HepG2 (cell line): ENCODE measurements around the gene SLC16A3. TPM values are rescaled to one million over a fixed set of nuclear protein-coding genes. Genes with fewer than 3 reads are reported as not detected.

Experiments
- ATAC-seq: fragments of 200-7000 bp; cut with Tn5 transposase; 3 replicates; pipeline ENCODE4 v1.9.1; 2020; ENCODE audit warnings: mild to moderate bottlenecking, moderate library complexity
- BruUV-seq: library from RNA; stranded (reverse); fragments of 400-500 nt; replicated peaks from 2 replicates; lab custom pipeline; 2021; lab: Mats Ljungman, UMichigan
- CTCF ChIA-PET: fragments of 300-600 bp; formaldehyde crosslinking; extraction: SDS; loops from one replicate; lab custom pipeline; 2021; ENCODE audit warnings: low total read pairs, inconsistent platforms, low intra/inter-chr PET ratio; lab: Yijun Ruan, JAX
- POLR2A ChIA-PET: fragments of 350-600 bp; sonication (Branson Sonifier 250); formaldehyde crosslinking; loops from one replicate; lab custom pipeline; 2020; ENCODE audit warnings: antibody characterized with exemption, inconsistent platforms; lab: Yijun Ruan, JAX
- DNase-seq: peaks from one replicate; pipeline ENCODE4 v3.0.0-alpha.2; 2015; ENCODE audit warnings: low spot score
- FAIRE-seq: peaks from 3 replicates; lab custom pipeline; 2011; peaks lifted over from hg19 to GRCh38; lab: Jason Lieb, UNC
- H2AFZ ChIP-seq: one replicate; pipeline ENCODE4 v1.6.1; 2011; ENCODE audit warnings: low read length, inconsistent platforms
- H3K27ac ChIP-seq: fragments of 300-600 bp; 3 replicates; pipeline ENCODE4 v1.8.0; 2011; ENCODE audit warnings: mixed run types, mild to moderate bottlenecking, mixed read lengths, low read length, inconsistent platforms; ENCODE audit not compliant: insufficient read depth; ENCODE audit errors: extremely low read length
- H3K27me3 ChIP-seq, 2 experiments: fragments of 200-600 bp in 1 of 2; 2 replicates in 1 of 2; 3 replicates in 1 of 2; pipeline versions ENCODE4 v1.6.0 to v1.8.0; 2011; ENCODE audit warnings: low read length in 2 of 2, mild to moderate bottlenecking in 2 of 2, moderate library complexity in 2 of 2, inconsistent platforms in 1 of 2; ENCODE audit not compliant: insufficient read depth in 2 of 2, control insufficient read depth in 1 of 2
- H3K36me3 ChIP-seq, 2 experiments: fragments of 200-600 bp in 1 of 2; replicated peaks in 1 of 2; 2 replicates in 1 of 2; 3 replicates in 1 of 2; pipeline versions ENCODE4 v1.5.1 to v1.8.0; 2011; ENCODE audit warnings: low read length in 2 of 2, inconsistent platforms in 1 of 2; ENCODE audit not compliant: insufficient read depth in 2 of 2, control insufficient read depth in 1 of 2
- H3K4me1 ChIP-seq: 2 replicates; pipeline ENCODE4 v1.5.1; 2012; ENCODE audit warnings: low read length, inconsistent platforms; ENCODE audit not compliant: insufficient read depth
- H3K4me2 ChIP-seq: 2 replicates; pipeline ENCODE4 v1.6.0; 2011; ENCODE audit warnings: low read depth, low read length, inconsistent platforms
- H3K4me3 ChIP-seq, 3 experiments: fragments of 200-600 bp in 1 of 3; sonication (generic), shearing (Covaris generic) in 1 of 3; replicated peaks in 1 of 3; 2 replicates each; pipeline ENCODE4 v1.5.1; 2011 to 2016; ENCODE audit warnings: low read length in 3 of 3, inconsistent platforms in 2 of 3, low read depth in 2 of 3, mild to moderate bottlenecking in 2 of 3, control low read depth in 1 of 3, mixed read lengths in 1 of 3; ENCODE audit not compliant: insufficient read depth in 1 of 3
- H3K79me2 ChIP-seq: one replicate; pipeline ENCODE4 v1.6.1; 2011; ENCODE audit warnings: low read length, inconsistent platforms; ENCODE audit not compliant: insufficient read depth
- H3K9ac ChIP-seq: 2 replicates; pipeline ENCODE4 v1.6.0; 2011; ENCODE audit warnings: mild to moderate bottlenecking, low read depth, low read length, inconsistent platforms; ENCODE audit not compliant: insufficient read depth
- H3K9me3 ChIP-seq: 2 replicates; pipeline ENCODE4 v1.5.1; 2012; ENCODE audit warnings: mild to moderate bottlenecking, low read length
- H4K20me1 ChIP-seq: 2 replicates; pipeline ENCODE4 v1.6.0; 2011; ENCODE audit warnings: inconsistent platforms, mild to moderate bottlenecking, low read length, moderate library complexity; ENCODE audit not compliant: insufficient read depth
- CEBPG ChIP-seq: IDR thresholded peaks from 2 replicates; pipeline ENCODE4 v1.6.1; 2016
- CTCF ChIP-seq: sonication (generic); formaldehyde crosslinking; IDR thresholded peaks from 2 replicates; pipeline ENCODE4 v1.5.0; 2020; ENCODE audit warnings: mild to moderate bottlenecking, missing genetic modification reagents, moderate library complexity
- FOSL2 ChIP-seq: sonication (generic); formaldehyde crosslinking; IDR thresholded peaks from 2 replicates; pipeline ENCODE4 v1.4.0; 2020; ENCODE audit warnings: missing genetic modification reagents
- KDM6A ChIP-seq: IDR thresholded peaks from 2 replicates; pipeline ENCODE4 v1.6.1; 2016; ENCODE audit warnings: low read depth
- NFIB ChIP-seq: sonication (generic); formaldehyde crosslinking; IDR thresholded peaks from 2 replicates; pipeline ENCODE4 v1.9.0; 2021; ENCODE audit warnings: missing genetic modification reagents, mild to moderate bottlenecking, borderline replicate concordance
- NFKB2 ChIP-seq: sonication (generic); formaldehyde crosslinking; IDR thresholded peaks from 2 replicates; pipeline ENCODE4 v1.4.0; 2020; ENCODE audit warnings: missing genetic modification reagents, borderline replicate concordance
- POLR2AphosphoS2 ChIP-seq: IDR thresholded peaks from 2 replicates; pipeline ENCODE4 v1.6.1; 2011; ENCODE audit warnings: low read depth, low read length, improper control_type of control experiment
- RBM22 ChIP-seq: fragments of 200-400 bp; formaldehyde crosslinking; optimal IDR thresholded peaks from 2 replicates; pipeline ENCODE3; 2017; ENCODE audit warnings: mild to moderate bottlenecking, low read length, moderate library complexity
- REST ChIP-seq, 2 experiments: IDR thresholded peaks; 2 replicates each; pipeline ENCODE4 v1.6.1; 2011 to 2012; ENCODE audit warnings: low read length in 2 of 2, borderline replicate concordance in 1 of 2, low read depth in 1 of 2, mild to moderate bottlenecking in 1 of 2, moderate library complexity in 1 of 2
- SNRNP70 ChIP-seq: fragments of 200-400 bp; formaldehyde crosslinking; IDR thresholded peaks from 2 replicates; pipeline ENCODE4 v1.6.1; 2017; ENCODE audit warnings: mild to moderate bottlenecking, low read depth, low read length, moderate library complexity
- TBL1XR1 ChIP-seq: fragments of 150-350 bp; IDR thresholded peaks from 2 replicates; pipeline ENCODE4 v1.6.1; 2014; ENCODE audit warnings: borderline replicate concordance, low read length; ENCODE audit not compliant: partially characterized antibody
- TEF ChIP-seq: sonication (generic); formaldehyde crosslinking; IDR thresholded peaks from 2 replicates; pipeline ENCODE4 v1.5.0; 2020; ENCODE audit warnings: missing genetic modification reagents
- ZBTB8A ChIP-seq: sonication (generic); formaldehyde crosslinking; IDR thresholded peaks from 2 replicates; pipeline ENCODE4 v1.4.0; 2020; ENCODE audit warnings: mild to moderate bottlenecking, low read depth, missing genetic modification reagents, borderline replicate concordance
- ZFP37 ChIP-seq: sonication (generic); formaldehyde crosslinking; IDR thresholded peaks from 2 replicates; pipeline ENCODE4 v1.4.0; 2020; ENCODE audit warnings: missing genetic modification reagents, borderline replicate concordance
- ZNF382 ChIP-seq: sonication (generic); formaldehyde crosslinking; IDR thresholded peaks from 2 replicates; pipeline ENCODE4 v1.5.0; 2020; ENCODE audit warnings: missing genetic modification reagents, mild to moderate bottlenecking, borderline replicate concordance
- ZNF383 ChIP-seq: sonication (generic); formaldehyde crosslinking; IDR thresholded peaks from 2 replicates; pipeline ENCODE4 v1.4.0; 2020; ENCODE audit warnings: missing genetic modification reagents, mild to moderate bottlenecking, borderline replicate concordance
- ZNF530 ChIP-seq: sonication (generic); formaldehyde crosslinking; IDR thresholded peaks from 2 replicates; pipeline ENCODE4 v1.5.0; 2020; ENCODE audit warnings: low read depth, mild to moderate bottlenecking, missing genetic modification reagents
- ZNF777 ChIP-seq: sonication (generic); formaldehyde crosslinking; IDR thresholded peaks from 2 replicates; pipeline ENCODE4 v1.4.0; 2020; ENCODE audit warnings: missing genetic modification reagents
- WGBS: methylation state at CpG from one replicate; pipeline ENCODE4 v1.1.6; 2017; ENCODE audit warnings: low lambda C conversion rate; 5-methylcytosine and 5-hydroxymethylcytosine counted together
- in situ Hi-C: cut with HindIII; loops from 2 replicates; pipeline ENCODE4 v1.10.0; 2017; ENCODE audit warnings: low pct_unique_long_range_greater_than_20kb; ENCODE audit not compliant: extremely low pct_ligation_motif_present
- intact Hi-C: fragments of 100-400 bp; cut with micrococcal nuclease; formaldehyde crosslinking; loops from one replicate; pipeline ENCODE4 v1.10.0; 2022; ENCODE audit not compliant: unreplicated experiment
- polyA plus RNA-seq, 8 experiments: library from polyadenylated mRNA; depleted of rRNA in 3 of 8; stranded (reverse) in 7 of 8; unstranded in 1 of 8; fragments of >200 nt; fragmentation: Illumina TruSeq in 4 of 8; extraction: Trizol in 4 of 8; gene quantifications; 2 replicates each; pipeline versions ENCODE4 v1.2.1 to v1.2.3, GENCODE V29; 2011 to 2016; ENCODE audit warnings: low read depth in 4 of 8, missing spikeins in 1 of 8, mixed read lengths in 1 of 8; ENCODE audit not compliant: insufficient read depth in 1 of 8
- total RNA-seq, 5 experiments: library from RNA; depleted of rRNA; stranded (reverse); fragments of >200 nt; fragmentation: Illumina TruSeq; extraction: Trizol; gene quantifications; 2 replicates each; pipeline ENCODE4 v1.2.3, GENCODE V29; 2016; ENCODE audit warnings: low read depth in 1 of 5
- TF ChIP-seq, protein P1 (sequence below): sonication (generic); formaldehyde crosslinking; IDR thresholded peaks from 2 replicates; pipeline ENCODE4 v1.8.0; 2022; ENCODE audit warnings: missing genetic modification reagents, low read depth, mild to moderate bottlenecking, borderline replicate concordance

SLC16A3 gene
- total and polyA plus RNA-seq, 2 of the 13 experiments (the other 11 are each of a cell fraction or from before 2014, with no cell fraction given) = 242 to 349 TPM

DNA sequence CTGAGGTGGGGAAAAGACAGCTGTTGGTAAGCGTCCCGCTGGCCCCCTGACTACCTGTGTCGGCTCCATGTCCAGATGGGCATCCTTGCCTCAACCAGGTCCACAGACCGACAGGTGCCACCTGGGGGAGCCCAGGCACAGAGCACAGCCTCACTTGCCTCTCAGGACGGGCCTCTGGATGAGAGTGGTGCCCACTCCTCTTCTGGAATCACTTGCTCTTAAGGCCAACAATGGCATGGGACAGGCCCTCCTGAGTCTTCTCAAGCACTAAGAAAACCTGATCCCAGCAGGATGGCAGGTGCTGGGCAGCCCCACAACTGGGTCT, 17.2 kb downstream of the SLC16A3 start:
- ChIA-PET CTCF (no interaction called here), POLR2A (interaction anchor here (1.1 to 7.2 kb wide), 4 partner anchors 9 to 54 kb away, joined by 3 to 89 read pairs (median 4); no protein-coding TSS in a partner anchor)
- in situ Hi-C loops (no loop called here), intact Hi-C loops (no loop called here)
- Histone ChIP-seq H3K9ac (no peak overlapping the region), H3K27me3 (no peaks in the 10 kb centered on the region), H3K4me3 (no peak overlapping the region), H2AFZ (no peak overlapping the region), H4K20me1 (peaks cover 57% of the 10 kb centered on the region; the same call in 1 of the 2 replicates), H3K9me3 (no peaks in the 10 kb centered on the region), H3K36me3 (peaks cover 57 to 78% of the 10 kb centered on the region in 2 experiments), H3K79me2 (no peaks in the 10 kb centered on the region), H3K4me2 (no peak overlapping the region), H3K27ac (no peak overlapping the region), H3K4me1 (peaks cover 34% of the 10 kb centered on the region)
- DNase-seq = no peak
- ATAC-seq = no peak
- 93% methylated on average over 5 of the region's 5 CpGs for WGBS
- FAIRE-seq = no peak
- no TSS peak for BruUV-seq
- TF ChIP-seq RBM22 (no peak), REST (IDR thresholded peaks at IDR 0.05; ENCODE audit: borderline replicate concordance in 1 of 2, low read depth in 1 of 2, low read length in 2 of 2) (no peak), POLR2AphosphoS2 (peak; percentile 75; the same call in 1 of the 2 replicates), FOSL2 (CRISPR knock-in tag) (0 out of 2 replicates have a peak, but pooled peaks have one; percentile 0), CTCF (peak; percentile 14; the same call in 1 of the 2 replicates), TBL1XR1 (no peak), ZFP37 (CRISPR knock-in tag) (no peak), ZNF530 (CRISPR knock-in tag) (no peak), ZNF383 (CRISPR knock-in tag) (no peak), CEBPG (CRISPR knock-in tag) (no peak), KDM6A (CRISPR knock-in tag) (no peak), SNRNP70 (no peak), NFKB2 (CRISPR knock-in tag) (0 out of 2 replicates have a peak, but pooled peaks have one; percentile 11), ZNF382 (CRISPR knock-in tag) (no peak), TEF (CRISPR knock-in tag) (no peak), ZBTB8A (CRISPR knock-in tag) (no peak), NFIB (CRISPR knock-in tag) (0 out of 2 replicates have a peak, but pooled peaks have one; percentile 51), ZNF777 (CRISPR knock-in tag) (no peak)
- TF ChIP-seq, protein P1, sequence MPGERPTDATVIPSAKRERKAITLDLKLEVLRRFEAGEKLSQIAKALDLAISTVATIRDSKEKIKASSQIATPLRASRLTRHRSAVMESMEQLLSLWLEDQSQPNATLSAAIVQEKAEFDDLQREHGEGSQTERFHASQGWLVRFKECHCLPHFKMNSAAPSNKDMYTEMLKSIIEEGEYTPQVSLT (CRISPR knock-in tag) = no peak
